Amygdala (tissue), 56 donors: ENCODE results near the gene IFIT1.
A peak's percentile ranks its signal among the peaks of the same experiment; 100 is the strongest.
"Not testable (repeated sequence)": the region's sequence is repeated elsewhere in the genome, so short reads cannot be mapped to it uniquely, and the experiment has no call there.

Experiments used
- DNase-seq, 56 donors: peaks; one replicate each; lab custom pipeline; 2025; lab: John Stamatoyannopoulos, UW

IFIT1 gene

DNA sequence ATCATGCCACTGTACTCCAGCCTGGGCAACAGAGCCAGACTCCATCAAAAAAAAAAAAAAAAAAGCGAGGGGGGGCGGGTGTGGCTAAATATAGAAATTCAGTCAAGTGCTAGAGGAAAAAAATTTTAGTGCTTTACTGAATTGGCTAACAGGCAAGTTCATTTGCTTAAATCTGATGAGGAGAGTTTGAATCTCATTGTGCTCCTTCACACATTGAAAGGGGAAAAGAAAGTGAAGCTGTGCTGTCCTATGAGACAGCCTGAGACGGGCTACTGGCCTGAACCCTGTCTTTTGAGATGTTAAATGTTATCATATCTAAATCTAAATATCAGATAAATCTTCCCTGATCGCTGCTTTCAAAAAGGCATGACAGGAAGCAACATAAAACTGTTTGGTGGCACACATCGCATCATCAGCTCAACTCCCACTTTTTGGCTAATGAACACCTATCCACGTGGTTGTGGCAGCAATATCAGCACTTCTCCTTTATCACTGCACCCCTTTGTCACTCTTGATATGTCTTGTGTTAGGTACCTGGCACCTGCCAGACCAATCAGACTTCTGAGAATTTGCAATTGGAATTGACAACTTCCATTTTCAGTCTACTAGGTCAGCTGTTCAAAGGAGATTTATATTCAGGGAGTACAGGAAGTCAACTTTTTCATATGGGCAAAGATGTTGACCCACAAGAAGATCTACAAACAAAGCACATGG is 28.5 kb upstream of the IFIT1 start:
- DNase-seq: no peak

DNA sequence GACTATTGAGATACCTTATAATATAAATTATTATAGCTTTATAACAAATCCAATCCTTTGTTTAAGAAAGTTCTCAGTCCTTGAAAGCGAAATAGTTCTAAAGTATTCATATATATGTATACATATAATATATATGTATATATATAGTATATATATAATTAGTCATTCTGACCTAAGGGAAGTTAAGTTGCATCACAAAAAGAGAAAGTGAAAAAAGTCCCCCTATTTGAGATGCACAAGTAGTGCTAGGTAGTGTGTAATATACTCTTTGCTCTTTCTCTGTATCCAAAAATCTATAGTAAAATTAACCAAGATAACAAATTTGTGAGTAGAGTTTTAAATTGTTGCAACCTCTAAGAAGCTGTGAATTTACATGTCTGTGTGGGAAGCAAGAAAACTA is 27.9 kb upstream of the IFIT1 start:
- DNase-seq: no peak

DNA sequence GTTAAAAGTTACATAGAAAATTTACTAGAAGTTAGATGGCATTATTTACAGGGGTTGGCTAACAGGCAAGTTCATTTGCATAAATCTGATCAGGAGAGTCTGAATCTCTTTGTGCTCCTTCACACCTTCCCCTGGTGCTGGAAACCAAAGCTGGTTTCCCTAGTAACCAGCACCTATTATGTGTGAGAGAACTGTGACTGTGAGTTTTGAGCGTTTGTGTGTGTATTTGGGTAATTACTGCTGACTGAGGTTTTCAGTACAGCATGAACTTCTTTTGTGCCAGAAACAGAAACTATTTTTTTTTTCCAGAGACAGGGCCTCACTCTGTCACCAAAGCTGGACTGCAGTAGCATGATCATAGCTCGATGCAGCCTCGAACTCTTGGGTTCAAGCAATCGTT is 24.9 kb upstream of the IFIT1 start:
- peak in 9 of 56 donors; percentile 16 to 59 (median 25) for DNase-seq

DNA sequence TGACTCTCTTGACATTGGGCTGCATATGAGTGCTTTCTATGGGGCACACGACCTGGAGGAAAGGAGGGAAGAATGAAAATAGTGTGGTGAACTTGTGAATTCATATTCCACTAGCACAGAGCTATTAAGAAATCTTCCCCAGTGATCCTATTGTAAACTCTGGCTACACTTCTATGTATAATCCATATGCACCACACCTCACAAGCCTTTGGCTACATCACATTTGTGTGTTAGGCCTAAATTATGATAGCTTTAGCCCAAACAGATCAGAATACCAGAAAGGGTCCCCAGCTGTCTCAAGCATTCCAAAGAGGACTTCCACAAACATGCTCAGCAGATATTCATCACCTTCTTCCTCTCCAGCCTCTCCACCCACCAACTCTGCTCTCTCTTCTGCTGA is 24.3 kb upstream of the IFIT1 start:
- no peak for DNase-seq

DNA sequence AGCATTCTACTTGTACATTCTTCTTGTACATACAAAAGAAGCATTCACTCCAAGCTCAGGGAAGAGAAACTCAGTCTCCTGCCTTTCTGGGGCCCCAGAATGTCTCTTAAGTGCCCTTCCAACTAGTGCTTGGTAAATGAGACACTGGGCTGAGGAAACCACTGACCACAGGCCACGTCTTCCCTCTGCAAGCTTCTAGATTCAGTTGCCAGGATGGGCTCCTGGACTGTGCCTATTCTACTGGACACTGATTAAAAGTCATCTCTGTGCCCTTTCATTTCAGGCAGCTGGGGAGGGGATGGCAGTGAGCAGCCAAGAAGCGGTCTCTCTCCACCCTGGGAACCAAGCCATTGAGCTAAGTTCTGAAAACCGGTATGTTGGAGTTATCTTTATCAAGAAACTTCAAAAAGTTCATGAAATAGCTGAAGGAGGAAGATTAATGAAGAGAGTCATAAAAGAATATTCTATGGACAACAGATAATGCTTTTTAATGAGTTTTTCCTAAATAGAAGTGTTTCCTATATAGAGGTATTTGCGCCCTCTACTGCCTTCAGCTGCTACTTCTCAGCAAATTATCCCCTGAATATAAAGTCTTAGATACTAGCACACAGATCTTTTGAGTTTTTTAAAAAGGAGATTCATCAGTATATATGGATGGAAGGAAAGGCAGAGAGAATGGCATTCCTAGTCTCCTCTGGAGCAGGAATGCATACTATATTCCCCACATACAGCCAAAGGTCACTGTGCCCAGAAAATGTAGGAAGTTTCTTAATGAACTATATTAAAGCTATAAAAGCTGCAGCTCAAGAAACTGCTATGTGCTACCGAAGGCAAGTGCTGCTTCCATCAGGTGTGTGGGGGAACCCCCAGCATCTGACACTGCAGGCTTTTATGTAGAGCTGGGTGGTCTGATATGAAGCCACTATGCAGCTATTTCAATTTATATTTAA is 23.0 kb upstream of the IFIT1 start:
- DNase-seq: peak in 21 of 56 donors; percentile 8 to 60 (median 30)

DNA sequence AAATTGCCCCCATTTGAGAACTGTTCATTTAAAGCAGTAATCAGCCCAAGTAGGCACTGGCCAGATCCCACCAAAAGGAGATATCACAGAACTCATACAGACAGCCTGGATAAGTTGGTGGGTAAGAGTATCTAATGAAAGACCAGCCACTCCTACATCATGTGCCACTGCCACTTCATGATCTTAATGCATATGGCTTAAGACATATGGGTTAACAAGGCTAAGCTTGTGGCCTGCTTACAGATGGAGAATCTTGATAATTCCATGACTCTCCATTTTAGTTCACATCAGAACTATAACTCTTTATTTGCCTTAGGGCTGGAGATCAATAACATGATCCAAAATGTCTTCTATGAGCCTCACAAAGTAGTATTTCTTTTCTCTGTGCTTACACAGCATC is 21.3 kb upstream of the IFIT1 start:
- DNase-seq: no peak

DNA sequence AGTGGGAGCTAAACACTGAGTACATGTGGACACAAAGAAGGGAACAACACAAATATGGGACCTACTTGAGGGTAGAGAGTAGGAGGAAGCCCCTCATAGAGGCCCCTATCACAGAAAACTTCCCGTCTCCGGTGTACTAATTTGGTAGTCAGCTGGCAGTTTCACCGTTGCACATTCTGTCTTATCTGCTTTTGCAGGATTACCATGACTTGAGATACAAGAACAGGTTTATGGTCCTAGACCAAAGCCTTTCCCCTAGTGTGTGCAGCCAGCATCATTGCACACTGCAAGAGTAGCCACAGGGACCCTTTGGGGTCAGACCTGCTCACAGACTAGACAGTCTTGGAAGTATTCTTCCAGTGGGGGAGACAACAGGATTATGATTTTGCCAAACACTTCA is 20.4 kb upstream of the IFIT1 start:
- no peak for DNase-seq

DNA sequence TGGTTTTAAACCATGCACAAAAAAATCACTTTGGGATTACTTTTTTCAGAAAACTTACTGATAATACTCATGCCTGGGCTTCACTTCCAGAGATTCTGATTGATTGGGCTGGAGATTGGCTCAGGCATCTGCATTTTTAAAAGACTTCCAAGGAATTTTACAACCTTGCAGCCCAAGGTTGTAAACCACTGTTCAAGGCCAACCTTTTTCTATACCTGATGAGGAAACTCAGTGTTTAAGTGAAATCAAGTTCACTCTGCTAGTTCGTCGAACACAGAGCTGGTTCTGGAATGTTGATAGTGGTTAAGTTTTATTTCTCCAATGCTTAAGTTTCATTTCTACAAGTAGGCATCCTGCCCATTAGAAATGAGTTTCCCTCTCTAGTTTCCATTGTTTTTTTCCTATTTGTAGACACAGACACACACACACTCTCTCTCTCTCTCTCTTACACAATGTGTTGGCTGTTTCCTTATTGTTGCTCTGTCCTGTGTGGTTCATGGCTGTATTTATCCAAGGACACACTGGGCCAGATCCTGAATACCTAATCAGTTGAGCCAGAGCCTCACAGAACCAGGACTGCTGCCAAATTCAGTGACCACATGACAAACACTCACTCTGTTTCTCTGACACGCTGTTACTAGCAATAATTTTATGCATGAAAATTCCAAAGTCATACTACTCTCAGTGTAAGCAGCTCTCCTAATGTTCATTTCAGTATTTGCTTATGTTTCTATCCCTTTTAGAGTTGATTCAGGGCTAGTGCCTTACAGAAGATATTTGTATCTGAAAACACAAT is 18.3 kb upstream of the IFIT1 start:
- DNase-seq: peak in 52 of 56 donors; percentile 25 to 96 (median 75)

DNA sequence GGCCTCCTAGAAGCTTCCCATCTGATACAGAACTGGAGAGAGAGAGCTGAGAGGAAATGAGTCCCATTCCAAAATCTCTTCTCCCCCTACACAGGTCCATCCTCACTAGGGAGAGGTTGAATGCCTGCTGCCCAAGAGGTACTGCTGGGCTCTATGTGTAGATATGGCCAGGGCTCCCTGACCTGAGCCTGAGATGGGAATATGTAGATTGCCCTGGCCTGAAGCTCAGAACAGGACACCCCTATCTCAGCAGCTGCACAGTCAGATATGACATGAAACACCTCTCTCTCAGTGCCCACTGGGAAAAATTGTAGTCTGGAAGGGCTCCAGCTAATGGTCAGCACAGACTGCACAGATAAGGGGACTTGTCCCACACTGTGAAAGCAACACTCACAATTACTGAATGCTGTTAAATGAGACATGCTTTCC is 17.7 kb upstream of the IFIT1 start:
- peak in 11 of 56 donors; percentile 9 to 50 (median 34) for DNase-seq

DNA sequence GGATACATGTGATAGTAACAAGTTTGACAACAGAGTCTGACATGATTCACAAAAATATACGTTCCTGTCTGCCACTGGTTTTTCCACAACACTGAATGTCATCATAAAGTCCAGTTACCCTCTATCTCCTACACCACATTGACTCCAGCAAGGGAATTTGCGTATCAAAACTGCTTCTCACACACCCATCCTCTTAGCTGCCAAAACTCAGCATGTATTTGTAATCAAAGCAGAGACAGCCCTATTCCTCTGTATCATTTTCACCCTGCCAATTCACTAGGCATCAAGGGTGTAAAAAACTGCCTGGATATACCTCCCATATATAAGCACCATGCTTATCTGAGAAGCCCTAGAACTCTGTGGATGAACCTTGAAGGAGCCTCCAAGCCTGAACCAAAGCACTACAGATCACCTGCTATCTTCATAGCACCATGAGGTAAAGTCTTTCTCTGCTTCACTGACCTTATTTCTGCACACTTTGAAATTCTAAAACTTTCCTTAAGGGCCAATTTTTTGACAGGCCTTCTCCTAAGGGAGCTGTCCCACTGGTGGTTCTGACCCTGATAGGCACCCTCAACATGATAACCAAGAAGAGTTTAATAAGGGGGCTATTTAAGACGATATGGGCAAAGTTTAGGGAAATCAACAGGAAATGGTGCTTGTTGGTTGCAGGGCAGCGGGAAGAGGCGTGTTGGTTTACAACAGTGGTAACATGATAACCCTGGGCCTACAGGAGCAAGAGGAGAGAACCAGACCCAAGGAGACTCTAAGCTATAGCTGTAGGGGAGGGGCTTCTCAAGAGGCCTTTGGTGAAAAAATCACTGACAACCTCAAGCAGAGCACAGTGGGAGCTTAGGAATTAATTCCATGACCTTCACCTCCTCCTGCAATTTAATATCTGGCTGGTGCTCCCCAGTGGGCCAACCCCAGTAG is 14.5 kb upstream of the IFIT1 start, which contains the start of gene IFIT1B:
IFIT1B (plus strand) TSS at position 352 of the 933 bp plus-strand sequence; CDS start at position 432, 80 bp downstream.
- no peak for DNase-seq

DNA sequence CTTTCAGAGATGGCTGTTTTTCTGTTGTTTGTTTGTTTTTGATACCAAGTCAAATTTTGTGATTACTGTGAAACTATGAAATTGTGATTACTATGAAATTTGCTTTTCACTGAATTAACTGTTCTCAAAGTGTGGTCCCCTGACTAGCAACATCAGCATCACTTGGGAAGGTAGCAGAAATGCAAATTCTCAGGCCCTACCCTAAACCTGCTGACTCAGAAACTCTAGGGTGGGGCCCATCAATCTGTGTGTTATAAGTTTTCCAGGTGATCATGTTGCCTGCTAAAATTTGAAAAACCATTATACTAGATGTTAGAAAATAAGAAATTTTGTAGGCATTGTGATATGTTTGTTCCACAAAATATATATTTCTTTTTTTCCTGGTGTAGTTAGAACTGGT is 13.3 kb upstream of the IFIT1 start:
- no peak for DNase-seq

DNA sequence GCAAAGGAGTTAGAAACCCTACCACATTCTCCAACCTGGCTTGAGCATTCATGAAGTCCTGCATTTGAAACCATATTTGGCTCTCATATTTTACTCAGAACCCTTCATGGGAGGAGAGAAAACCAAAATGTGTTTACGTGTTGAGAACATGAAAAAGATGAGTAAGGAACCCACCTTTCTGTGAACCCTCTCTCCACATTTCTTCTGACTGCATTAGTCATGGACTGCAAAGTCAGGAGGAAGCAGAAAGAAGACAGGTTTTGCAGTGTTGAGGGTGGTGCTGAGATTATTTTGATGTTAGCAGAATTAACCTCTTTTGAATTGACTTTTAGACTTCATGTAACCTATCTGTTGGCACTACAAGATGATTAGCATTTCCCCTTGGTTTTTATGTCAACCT is 9.7 kb upstream of the IFIT1 start:
- no peak for DNase-seq

DNA sequence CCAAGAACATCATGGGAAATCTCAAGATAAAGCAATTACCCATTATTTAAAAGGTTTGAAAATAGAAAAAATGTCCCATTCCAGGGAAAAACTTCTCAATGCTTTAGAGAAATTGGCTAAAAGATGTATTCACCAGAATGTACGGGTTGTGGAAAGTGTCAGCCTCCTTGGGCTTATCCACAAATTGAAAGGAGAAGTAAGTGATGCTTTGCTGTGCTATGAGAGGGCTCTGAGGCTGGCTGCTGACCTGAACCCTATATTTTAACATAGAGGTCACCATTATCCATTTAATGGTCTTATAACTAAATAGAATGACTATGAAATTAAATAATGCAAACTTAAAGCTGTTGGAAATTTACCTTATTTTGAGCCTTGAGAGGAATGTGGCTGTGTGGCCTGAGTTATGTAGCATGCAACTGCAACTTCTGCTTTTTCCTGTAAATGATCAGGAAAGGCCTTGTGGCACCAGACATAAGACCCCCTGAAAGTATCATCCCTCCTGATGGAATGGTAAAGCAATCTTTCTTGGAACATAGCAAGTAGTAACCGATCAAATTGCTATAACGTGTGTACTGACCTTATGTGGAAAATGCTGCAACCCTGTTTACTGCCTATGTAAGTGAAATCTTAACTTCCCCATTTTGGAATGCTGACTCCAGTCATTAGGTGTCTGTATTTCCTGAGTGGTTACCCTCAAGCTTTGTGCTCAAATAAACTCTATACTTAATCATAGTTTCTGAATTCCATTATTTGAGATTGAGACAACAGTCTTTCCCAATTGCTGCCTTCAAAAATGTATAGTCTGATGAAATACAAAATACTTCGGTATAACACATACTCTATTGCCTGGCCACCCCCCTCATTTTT is 7.7 kb upstream of the IFIT1 start:
- no peak for DNase-seq

DNA sequence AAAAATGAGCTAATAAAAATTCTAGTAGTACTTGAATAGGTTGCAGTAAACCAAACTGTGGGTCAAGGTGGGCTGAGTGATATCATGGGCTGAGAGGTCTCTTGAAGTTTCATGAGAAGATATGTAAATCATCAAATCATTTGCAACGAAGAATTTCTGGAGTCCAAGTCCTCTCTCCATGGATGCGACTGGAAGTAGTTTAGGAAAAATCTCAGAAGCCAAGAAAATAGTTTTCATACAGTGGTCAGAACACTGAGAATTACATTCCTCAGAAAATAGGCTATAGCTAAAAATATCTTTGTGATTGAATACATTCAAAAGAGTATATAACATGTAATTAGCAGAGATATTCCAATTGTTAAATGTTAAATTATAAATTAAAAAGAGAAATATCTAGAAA is 3.6 kb upstream of the IFIT1 start:
- DNase-seq: no peak

DNA sequence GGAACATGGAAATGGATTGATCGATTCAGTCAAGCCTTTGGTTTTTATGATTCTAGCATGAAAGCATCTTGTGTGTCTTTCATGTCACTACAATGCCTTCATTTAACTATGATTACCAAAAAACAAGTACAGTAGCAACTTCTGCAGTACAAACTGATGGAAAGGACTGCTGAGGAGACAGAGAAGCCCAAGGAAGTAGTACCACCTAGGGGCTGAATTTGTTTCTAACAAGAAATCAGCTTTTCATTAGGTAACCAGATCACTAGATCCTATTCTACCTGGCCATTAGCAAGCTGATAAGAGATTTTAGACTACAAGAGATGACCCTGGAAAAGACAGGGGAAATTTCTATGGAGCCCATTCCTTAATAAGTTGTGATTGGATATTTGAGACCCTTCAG is 3.2 kb upstream of the IFIT1 start:
- DNase-seq: peak in 4 of 56 donors; percentile 5 to 71 (median 8)

DNA sequence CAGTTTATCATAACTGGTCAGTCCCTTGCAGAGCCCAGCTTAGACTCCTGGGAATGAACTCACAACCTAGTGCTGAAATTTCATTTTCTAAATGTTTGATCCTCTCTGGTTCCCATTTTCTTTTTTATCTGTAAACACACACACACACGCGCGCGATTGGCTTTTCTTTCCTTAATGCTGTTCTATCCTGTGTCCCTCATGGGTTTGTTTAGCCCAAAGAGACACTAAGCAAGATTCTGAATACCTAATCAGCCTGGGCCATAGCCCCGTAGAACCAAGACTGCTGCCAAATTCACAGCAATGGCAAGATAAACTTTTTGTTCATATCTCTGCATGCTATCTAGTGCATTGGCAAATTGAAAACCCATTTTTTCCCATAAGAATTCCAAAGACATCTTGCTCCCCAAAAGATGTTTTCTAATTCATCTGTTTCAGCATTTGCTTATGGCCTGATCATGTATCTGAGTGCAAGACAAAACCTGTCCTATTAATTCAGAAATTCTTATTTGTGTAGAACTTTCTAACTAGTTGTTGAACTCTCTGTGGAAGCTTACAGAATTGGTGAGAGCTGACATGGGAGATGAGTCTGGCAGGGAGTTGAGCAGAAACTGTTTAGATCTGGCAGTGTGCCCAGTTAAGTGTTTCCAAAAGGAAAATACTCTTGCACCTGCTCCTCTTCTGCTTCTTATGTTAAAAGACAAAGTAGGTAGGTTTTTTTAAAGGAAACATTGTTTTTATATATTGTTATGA is 1.8 kb upstream of the IFIT1 start:
- peak in 1 of 56 donors; percentile 14 for DNase-seq

DNA sequence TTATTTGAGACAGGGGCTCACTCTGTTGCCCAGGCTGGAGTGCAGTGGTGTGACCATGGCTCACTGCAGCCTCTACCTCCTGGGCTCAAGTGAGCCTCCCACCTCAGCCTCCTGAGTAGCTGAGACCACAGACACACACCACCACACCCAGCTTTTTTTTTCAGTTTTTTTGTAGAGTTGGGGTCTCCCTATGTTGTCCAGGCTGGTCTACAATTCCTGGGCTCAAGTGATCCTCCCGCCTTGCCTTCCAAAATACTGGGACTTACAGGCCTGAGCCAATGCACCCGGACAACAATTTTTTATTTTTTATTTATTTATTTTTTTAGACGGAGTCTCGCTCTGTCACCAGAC is 1.2 kb upstream of the IFIT1 start:
- DNase-seq: not testable (repeated sequence)

DNA sequence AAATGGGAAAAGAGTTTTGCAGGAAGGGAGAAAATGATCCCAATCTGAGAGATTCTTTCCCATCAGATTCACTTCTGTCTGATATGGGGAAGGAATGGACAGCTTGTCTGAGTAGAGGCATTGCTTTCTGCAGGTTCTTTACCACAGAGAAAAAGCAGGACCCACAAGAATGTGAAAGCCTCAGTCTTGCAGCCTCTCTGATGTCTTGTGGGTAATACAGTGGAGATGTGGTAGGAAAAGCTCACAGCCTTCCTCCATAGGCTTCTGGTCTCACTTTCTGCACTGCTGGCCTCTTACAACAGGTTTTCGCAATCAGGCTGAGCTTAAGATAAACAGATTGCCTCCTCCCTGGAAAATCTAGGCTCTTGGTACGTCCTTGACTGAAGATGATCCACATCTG is 551 bp downstream of the IFIT1 start:
- DNase-seq: peak in 12 of 56 donors; percentile 7 to 44 (median 16)
